Measurements from ENCODE around the gene CD80. TPM values are rescaled to one million over a fixed set of nuclear protein-coding genes. Genes with fewer than 3 reads are reported as not detected.

CD80 gene
- total RNA-seq, 1 donor from 2014 or later = not detected

- peaks cover 90% of the 10 kb centered on the region for H3K36me3 ChIP-seq
- TF ChIP-seq CTCF (IDR thresholded peaks at IDR 0.05; ENCODE audit: borderline replicate concordance) = no peak
- no peak overlapping the region for H3K4me3 ChIP-seq
- no peak for DNase-seq
- H3K9me3 ChIP-seq (replicated peaks) = no peaks in the 10 kb centered on the region
- no peaks in the 10 kb centered on the region for H3K27me3 ChIP-seq (ENCODE audit: low read depth)
- no peaks in the 10 kb centered on the region for H3K4me1 ChIP-seq
- H3K27ac ChIP-seq (replicated peaks) = no peak overlapping the region
- intact Hi-C loops (cut with micrococcal nuclease) = no loop called here
Measured at GRCh38 chr3:119483101-119483500, 76.3 kb downstream of the CD80 start.

GRCh38 chr3:119481079-119481478 is 78.3 kb downstream of the CD80 start:
- peaks cover 84% of the 10 kb centered on the region for H3K36me3 ChIP-seq
- no peak overlapping the region for H3K4me3 ChIP-seq
- no peaks in the 10 kb centered on the region for H3K4me1 ChIP-seq
- TF ChIP-seq CTCF (IDR thresholded peaks at IDR 0.05; ENCODE audit: borderline replicate concordance) = no peak
- H3K27me3 ChIP-seq (ENCODE audit: low read depth) = no peaks in the 10 kb centered on the region
- no peaks in the 10 kb centered on the region for H3K9me3 ChIP-seq (replicated peaks)
- H3K27ac ChIP-seq (replicated peaks) = no peak overlapping the region
- intact Hi-C loops (cut with micrococcal nuclease) = no loop called here
- DNase-seq = no peak

Other genes starting within 250 kb of the CD80 start
- 12.2 TPM for gene TMEM39A, start 96.0 kb downstream of the CD80 start, total RNA-seq
- 5.1 TPM for gene POGLUT1, start 90.7 kb downstream of the CD80 start, total RNA-seq
- 302 TPM for gene TIMMDC1, start 61.1 kb downstream of the CD80 start, total RNA-seq
- gene ADPRH, start 19.9 kb upstream of the CD80 start, total RNA-seq = 9.8 TPM
- 2.8 TPM for gene PLA1A, start 38.3 kb upstream of the CD80 start, total RNA-seq
- gene POPDC2, start 101.0 kb upstream of the CD80 start, total RNA-seq = 512 TPM
- gene COX17, start 117.8 kb upstream of the CD80 start, total RNA-seq = 165 TPM
- 0.44 TPM for gene CFAP91, start 143.4 kb upstream of the CD80 start, total RNA-seq
- not detected for gene NR1I2, start 222.5 kb upstream of the CD80 start, total RNA-seq

All from left ventricle myocardium inferior (tissue), 1 donor.